ENCODE data around the gene SAMM50. TPM values are rescaled to one million over a fixed set of nuclear protein-coding genes. Genes with fewer than 3 reads are reported as not detected.

Gene SAMM50
- total and polyA plus RNA-seq, 9 donors: 34.9 to 57.0 (median 46.4) TPM

GRCh38 chr22:43992331-43992821, 37.1 kb downstream of the SAMM50 start:
- no peaks in the 10 kb centered on the region for H3K9me3 ChIP-seq (replicated peaks; ENCODE audit: control insufficient read depth, low read depth, low read length)
- no peak overlapping the region for H3K4me3 ChIP-seq (ENCODE audit: low read length)
- no peak for DNase-seq
- WGBS (ENCODE audit: insufficient coverage): 79% methylated on average over 11 of the region's 16 CpGs
- H3K36me3 ChIP-seq (ENCODE audit: control insufficient read depth, insufficient read depth, low read length): peaks cover 74% of the 10 kb centered on the region
- H3K27ac ChIP-seq (ENCODE audit: low read length): no peak overlapping the region
- H3K4me1 ChIP-seq (ENCODE audit: control insufficient read depth, insufficient read depth, low read length): peaks cover 9% of the 10 kb centered on the region
- no peaks in the 10 kb centered on the region for H3K27me3 ChIP-seq (ENCODE audit: control insufficient read depth, insufficient read depth, low read length)

- Histone ChIP-seq H3K4me1 (ENCODE audit: control insufficient read depth, insufficient read depth, low read length) (peaks cover 9% of the 10 kb centered on the region), H3K4me3 (ENCODE audit: low read length) (no peak overlapping the region), H3K36me3 (ENCODE audit: control insufficient read depth, insufficient read depth, low read length) (peaks cover 78% of the 10 kb centered on the region), H3K27me3 (ENCODE audit: control insufficient read depth, insufficient read depth, low read length) (no peaks in the 10 kb centered on the region), H3K9me3 (replicated peaks; ENCODE audit: control insufficient read depth, low read depth, low read length) (no peaks in the 10 kb centered on the region), H3K27ac (ENCODE audit: low read length) (no peak overlapping the region)
- WGBS (ENCODE audit: insufficient coverage): 20% methylated on average over 11 of the region's 20 CpGs
- DNase-seq: peak; percentile 70
These were observed 38.0 kb downstream of the SAMM50 start for GRCh38 chr22:43993072-43993760.

GRCh38 chr22:43994006-43994405, 38.8 kb downstream of the SAMM50 start:
- Histone ChIP-seq H3K36me3 (ENCODE audit: control insufficient read depth, insufficient read depth, low read length) (peaks cover 82% of the 10 kb centered on the region), H3K27ac (ENCODE audit: low read length) (no peak overlapping the region)
- DNase-seq: no peak

GRCh38 chr22:43994416-43994815, 39.2 kb downstream of the SAMM50 start:
- DNase-seq: no peak
- Histone ChIP-seq H3K9me3 (replicated peaks; ENCODE audit: control insufficient read depth, low read depth, low read length) (no peaks in the 10 kb centered on the region), H3K4me3 (ENCODE audit: low read length) (no peak overlapping the region), H3K36me3 (ENCODE audit: control insufficient read depth, insufficient read depth, low read length) (peaks cover 83% of the 10 kb centered on the region), H3K27ac (ENCODE audit: low read length) (no peak overlapping the region), H3K4me1 (ENCODE audit: control insufficient read depth, insufficient read depth, low read length) (peaks cover 4% of the 10 kb centered on the region), H3K27me3 (ENCODE audit: control insufficient read depth, insufficient read depth, low read length) (no peaks in the 10 kb centered on the region)
- 75% methylated on average over 5 of the region's 9 CpGs for WGBS (ENCODE audit: insufficient coverage)

More at GRCh38 chr22:43994006-43994405, 38.8 kb downstream of the SAMM50 start:
- no peaks in the 10 kb centered on the region for H3K9me3 ChIP-seq (replicated peaks; ENCODE audit: control insufficient read depth, low read depth, low read length)
- no peak overlapping the region for H3K4me3 ChIP-seq (ENCODE audit: low read length)
- peaks cover 4% of the 10 kb centered on the region for H3K4me1 ChIP-seq (ENCODE audit: control insufficient read depth, insufficient read depth, low read length)
- H3K27me3 ChIP-seq (ENCODE audit: control insufficient read depth, insufficient read depth, low read length): no peaks in the 10 kb centered on the region
- 76% methylated on average over 4 of the region's 11 CpGs for WGBS (ENCODE audit: insufficient coverage)

- DNase-seq: no peak
- Histone ChIP-seq H3K36me3 (ENCODE audit: control insufficient read depth, insufficient read depth, low read length) (peaks cover 77% of the 10 kb centered on the region), H3K27ac (ENCODE audit: low read length) (no peak overlapping the region), H3K27me3 (ENCODE audit: control insufficient read depth, insufficient read depth, low read length) (no peaks in the 10 kb centered on the region), H3K9me3 (replicated peaks; ENCODE audit: control insufficient read depth, low read depth, low read length) (no peaks in the 10 kb centered on the region), H3K4me3 (ENCODE audit: low read length) (no peak overlapping the region), H3K4me1 (ENCODE audit: control insufficient read depth, insufficient read depth, low read length) (peaks cover 4% of the 10 kb centered on the region)
- WGBS (ENCODE audit: insufficient coverage): 98% methylated on average over 14 of the region's 15 CpGs
These were observed 39.9 kb downstream of the SAMM50 start for GRCh38 chr22:43995057-43995685.

GRCh38 chr22:43995798-43996169, 40.5 kb downstream of the SAMM50 start:
- peaks cover 4% of the 10 kb centered on the region for H3K4me1 ChIP-seq (ENCODE audit: control insufficient read depth, insufficient read depth, low read length)
- H3K9me3 ChIP-seq (replicated peaks; ENCODE audit: control insufficient read depth, low read depth, low read length): no peaks in the 10 kb centered on the region
- no peak overlapping the region for H3K4me3 ChIP-seq (ENCODE audit: low read length)
- no peak for DNase-seq
- WGBS (ENCODE audit: insufficient coverage): 94% methylated on average over 3 of the region's 10 CpGs
- peaks cover 70% of the 10 kb centered on the region for H3K36me3 ChIP-seq (ENCODE audit: control insufficient read depth, insufficient read depth, low read length)
- H3K27me3 ChIP-seq (ENCODE audit: control insufficient read depth, insufficient read depth, low read length): no peaks in the 10 kb centered on the region
- H3K27ac ChIP-seq (ENCODE audit: low read length): no peak overlapping the region

- H3K4me1 ChIP-seq (ENCODE audit: control insufficient read depth, insufficient read depth, low read length): peaks cover 4% of the 10 kb centered on the region
- H3K27ac ChIP-seq (ENCODE audit: low read length): no peak overlapping the region
These were observed 41.1 kb downstream of the SAMM50 start for GRCh38 chr22:43996170-43996980.

GRCh38 chr22:43996981-43997265, 41.7 kb downstream of the SAMM50 start:
- no peaks in the 10 kb centered on the region for H3K27me3 ChIP-seq (ENCODE audit: control insufficient read depth, insufficient read depth, low read length)
- WGBS (ENCODE audit: insufficient coverage): 74% methylated on average over 7 of the region's 8 CpGs
- peaks cover 4% of the 10 kb centered on the region for H3K4me1 ChIP-seq (ENCODE audit: control insufficient read depth, insufficient read depth, low read length)
- no peak overlapping the region for H3K27ac ChIP-seq (ENCODE audit: low read length)
- no peaks in the 10 kb centered on the region for H3K9me3 ChIP-seq (replicated peaks; ENCODE audit: control insufficient read depth, low read depth, low read length)
- DNase-seq: no peak
- H3K4me3 ChIP-seq (ENCODE audit: low read length): no peak overlapping the region
- peaks cover 60% of the 10 kb centered on the region for H3K36me3 ChIP-seq (ENCODE audit: control insufficient read depth, insufficient read depth, low read length)

More at GRCh38 chr22:43996170-43996980, 41.1 kb downstream of the SAMM50 start:
- H3K36me3 ChIP-seq (ENCODE audit: control insufficient read depth, insufficient read depth, low read length): peaks cover 65% of the 10 kb centered on the region
- DNase-seq: peak; percentile 37
- H3K9me3 ChIP-seq (replicated peaks; ENCODE audit: control insufficient read depth, low read depth, low read length): no peaks in the 10 kb centered on the region
- WGBS (ENCODE audit: insufficient coverage): 85% methylated on average over 36 of the region's 45 CpGs
- no peaks in the 10 kb centered on the region for H3K27me3 ChIP-seq (ENCODE audit: control insufficient read depth, insufficient read depth, low read length)
- H3K4me3 ChIP-seq (ENCODE audit: low read length): no peak overlapping the region

GRCh38 chr22:43998679-43999264, 43.5 kb downstream of the SAMM50 start:
- H3K4me1 ChIP-seq (ENCODE audit: control insufficient read depth, insufficient read depth, low read length): peaks cover 4% of the 10 kb centered on the region
- no peak for DNase-seq
- H3K27ac ChIP-seq (ENCODE audit: low read length): no peak overlapping the region
- H3K36me3 ChIP-seq (ENCODE audit: control insufficient read depth, insufficient read depth, low read length): peaks cover 45% of the 10 kb centered on the region
- no peaks in the 10 kb centered on the region for H3K9me3 ChIP-seq (replicated peaks; ENCODE audit: control insufficient read depth, low read depth, low read length)
- no peaks in the 10 kb centered on the region for H3K27me3 ChIP-seq (ENCODE audit: control insufficient read depth, insufficient read depth, low read length)
- H3K4me3 ChIP-seq (ENCODE audit: low read length): no peak overlapping the region
- WGBS (ENCODE audit: insufficient coverage): 83% methylated on average over 11 of the region's 15 CpGs

- peaks cover 39% of the 10 kb centered on the region for H3K36me3 ChIP-seq (ENCODE audit: control insufficient read depth, insufficient read depth, low read length)
- H3K4me1 ChIP-seq (ENCODE audit: control insufficient read depth, insufficient read depth, low read length): peaks cover 7% of the 10 kb centered on the region
- no peaks in the 10 kb centered on the region for H3K27me3 ChIP-seq (ENCODE audit: control insufficient read depth, insufficient read depth, low read length)
- WGBS (ENCODE audit: insufficient coverage): 87% methylated on average over 3 of the region's 3 CpGs
- H3K27ac ChIP-seq (ENCODE audit: low read length): no peak overlapping the region
- H3K4me3 ChIP-seq (ENCODE audit: low read length): no peak overlapping the region
- H3K9me3 ChIP-seq (replicated peaks; ENCODE audit: control insufficient read depth, low read depth, low read length): no peaks in the 10 kb centered on the region
- DNase-seq: no peak
These were observed 44.1 kb downstream of the SAMM50 start for GRCh38 chr22:43999378-43999777.

Data from muscle of leg (tissue), 11 donors.